ENCODE data around the gene SLC22A23. TPM values are rescaled to one million over a fixed set of nuclear protein-coding genes. Genes with fewer than 3 reads are reported as not detected.

Gene SLC22A23
- total RNA-seq, 4 donors from 2014 or later, result 6.2 to 10.8 (median 7.8) TPM

GRCh38 chr6:3501826-3502500, 45.1 kb upstream of the SLC22A23 start:
- Histone ChIP-seq H3K27ac (no peak overlapping the region), H3K9me3 (no peaks in the 10 kb centered on the region), H3K27me3 (no peaks in the 10 kb centered on the region), H3K4me1 (no peaks in the 10 kb centered on the region), H3K36me3 (no peaks in the 10 kb centered on the region), H3K4me3 (no peak overlapping the region)
- WGBS, 2 donors (ENCODE audit: low coverage in 1 of 2), result 51 to 62% methylated on average over 4 to 6 of the region's 6 CpGs
- no peak for TF ChIP-seq CTCF (IDR thresholded peaks at IDR 0.05)
- no peak for TF ChIP-seq POLR2A (IDR thresholded peaks at IDR 0.05)
- no peak for TF ChIP-seq POLR2AphosphoS5 (IDR thresholded peaks at IDR 0.05)
- no peak for ATAC-seq

GRCh38 chr6:3500262-3501014, 43.6 kb upstream of the SLC22A23 start:
- WGBS, 2 donors (ENCODE audit: low coverage in 1 of 2), result 66 to 76% methylated on average over 7 of the region's 7 CpGs
- Histone ChIP-seq H3K4me1 (no peaks in the 10 kb centered on the region), H3K36me3 (no peaks in the 10 kb centered on the region), H3K27me3 (no peaks in the 10 kb centered on the region), H3K9me3 (no peaks in the 10 kb centered on the region), H3K4me3 (no peak overlapping the region), H3K27ac (no peak overlapping the region)
- TF ChIP-seq EP300 (IDR thresholded peaks at IDR 0.05), result no peak
- no peak for TF ChIP-seq CTCF (IDR thresholded peaks at IDR 0.05)
- no peak for TF ChIP-seq POLR2AphosphoS5 (IDR thresholded peaks at IDR 0.05)
- no peak for TF ChIP-seq POLR2A (IDR thresholded peaks at IDR 0.05)
- ATAC-seq, result no peak

GRCh38 chr6:3499603-3500002, 42.8 kb upstream of the SLC22A23 start:
- no peak for TF ChIP-seq POLR2AphosphoS5 (IDR thresholded peaks at IDR 0.05)
- no peak for TF ChIP-seq POLR2A (IDR thresholded peaks at IDR 0.05)
- no peak for TF ChIP-seq CTCF (IDR thresholded peaks at IDR 0.05)
- TF ChIP-seq EP300 (IDR thresholded peaks at IDR 0.05), result no peak
- ATAC-seq, result no peak
- H3K36me3 ChIP-seq, result no peaks in the 10 kb centered on the region
- H3K4me1 ChIP-seq, result no peaks in the 10 kb centered on the region
- H3K27ac ChIP-seq, result no peak overlapping the region
- WGBS, 2 donors (ENCODE audit: low coverage in 1 of 2), result 83% methylated on average over 1 of the region's 1 CpG; no CpG with 5 or more reads in 1 of the 2 donors
- H3K9me3 ChIP-seq, result no peaks in the 10 kb centered on the region
- H3K4me3 ChIP-seq, result no peak overlapping the region
- no peaks in the 10 kb centered on the region for H3K27me3 ChIP-seq

GRCh38 chr6:3496395-3496794, 39.5 kb upstream of the SLC22A23 start:
- H3K4me3 ChIP-seq, result no peak overlapping the region
- H3K27me3 ChIP-seq, result peaks cover 2% of the 10 kb centered on the region
- WGBS, 2 donors (ENCODE audit: low coverage in 1 of 2), result 94 to 100% methylated on average over 1 of the region's 1 CpG
- no peaks in the 10 kb centered on the region for H3K9me3 ChIP-seq
- no peaks in the 10 kb centered on the region for H3K4me1 ChIP-seq
- H3K36me3 ChIP-seq, result no peaks in the 10 kb centered on the region
- no peak overlapping the region for H3K27ac ChIP-seq
- no peak for TF ChIP-seq POLR2A (IDR thresholded peaks at IDR 0.05)
- no peak for TF ChIP-seq POLR2AphosphoS5 (IDR thresholded peaks at IDR 0.05)
- no peak for TF ChIP-seq CTCF (IDR thresholded peaks at IDR 0.05)
- no peak for TF ChIP-seq EP300 (IDR thresholded peaks at IDR 0.05)
- ATAC-seq, result no peak

All from gastroesophageal sphincter (tissue), 4 donors.